Measurements from ENCODE around the gene SFTPA1. TPM values are rescaled to one million over a fixed set of nuclear protein-coding genes. Genes with fewer than 3 reads are reported as not detected.
"Not testable (repeated sequence)": the region's sequence is repeated elsewhere in the genome, so short reads cannot be mapped to it uniquely, and the experiment has no call there.

SFTPA1 gene
- total RNA-seq, 1 donor from 2014 or later: not detected

DNA sequence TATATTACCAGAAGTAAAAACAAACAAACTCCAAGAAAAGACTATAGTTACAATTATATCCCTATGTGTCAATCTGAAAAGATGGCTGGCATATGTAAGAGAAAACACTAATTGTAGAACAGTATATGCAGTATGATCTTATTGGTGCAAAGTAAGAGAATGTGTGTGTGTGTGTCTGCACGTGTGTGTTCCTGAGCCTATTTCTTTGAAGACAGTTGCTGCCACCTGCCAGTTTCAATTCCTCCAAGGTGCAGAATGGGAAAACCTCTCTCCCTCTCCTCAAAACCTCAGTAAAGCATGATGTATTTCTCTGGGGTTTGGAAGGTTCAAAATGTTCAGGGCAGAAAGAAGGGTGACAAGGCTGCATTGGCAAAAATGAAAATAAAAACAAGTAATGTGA is 8.8 kb upstream of the SFTPA1 start:
- ChIA-PET POLR2A (no interaction called here), CTCF (no interaction called here)
- intact Hi-C loops (cut with micrococcal nuclease): no loop called here
- Mint-ChIP-seq H3K9me3 (peaks cover 13% of the 10 kb centered on the region), H3K27me3 (no peaks in the 10 kb centered on the region), H3K36me3 (ENCODE audit: low read depth) (no peaks in the 10 kb centered on the region), H3K27ac (no peak overlapping the region), H3K4me1 (peaks cover 3% of the 10 kb centered on the region), H3K4me3 (no peak overlapping the region)
- no peak for ATAC-seq (ENCODE audit: low read depth)
- TF ChIP-seq, protein P1, sequence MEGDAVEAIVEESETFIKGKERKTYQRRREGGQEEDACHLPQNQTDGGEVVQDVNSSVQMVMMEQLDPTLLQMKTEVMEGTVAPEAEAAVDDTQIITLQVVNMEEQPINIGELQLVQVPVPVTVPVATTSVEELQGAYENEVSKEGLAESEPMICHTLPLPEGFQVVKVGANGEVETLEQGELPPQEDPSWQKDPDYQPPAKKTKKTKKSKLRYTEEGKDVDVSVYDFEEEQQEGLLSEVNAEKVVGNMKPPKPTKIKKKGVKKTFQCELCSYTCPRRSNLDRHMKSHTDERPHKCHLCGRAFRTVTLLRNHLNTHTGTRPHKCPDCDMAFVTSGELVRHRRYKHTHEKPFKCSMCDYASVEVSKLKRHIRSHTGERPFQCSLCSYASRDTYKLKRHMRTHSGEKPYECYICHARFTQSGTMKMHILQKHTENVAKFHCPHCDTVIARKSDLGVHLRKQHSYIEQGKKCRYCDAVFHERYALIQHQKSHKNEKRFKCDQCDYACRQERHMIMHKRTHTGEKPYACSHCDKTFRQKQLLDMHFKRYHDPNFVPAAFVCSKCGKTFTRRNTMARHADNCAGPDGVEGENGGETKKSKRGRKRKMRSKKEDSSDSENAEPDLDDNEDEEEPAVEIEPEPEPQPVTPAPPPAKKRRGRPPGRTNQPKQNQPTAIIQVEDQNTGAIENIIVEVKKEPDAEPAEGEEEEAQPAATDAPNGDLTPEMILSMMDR (IDR thresholded peaks at IDR 0.05): no peak
- no peak for DNase-seq

DNA sequence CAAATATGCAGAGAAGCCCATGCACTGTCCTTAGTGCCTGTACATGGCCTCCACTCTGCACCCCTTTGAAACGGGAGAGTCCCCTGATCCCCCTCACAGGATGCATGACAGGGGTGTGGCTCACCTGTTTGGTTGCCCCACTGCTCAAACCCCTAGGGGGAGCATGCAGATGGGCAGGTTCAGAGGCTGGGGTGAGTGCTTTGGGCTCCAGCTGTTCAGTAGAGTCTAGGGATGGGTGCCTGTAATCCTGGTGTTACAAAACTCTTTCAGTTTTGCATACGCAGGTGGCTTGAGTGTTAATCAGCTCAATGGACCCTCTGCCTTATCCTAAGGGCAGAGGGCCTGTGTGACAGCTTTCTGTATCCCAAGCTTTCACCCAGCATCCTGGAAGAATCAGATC is 7.8 kb upstream of the SFTPA1 start:
- ChIA-PET POLR2A (no interaction called here), CTCF (no interaction called here)
- no peaks in the 10 kb centered on the region for H3K36me3 Mint-ChIP-seq (ENCODE audit: low read depth)
- TF ChIP-seq, protein P1 (IDR thresholded peaks at IDR 0.05): no peak
- H3K9me3 Mint-ChIP-seq: peaks cover 7% of the 10 kb centered on the region
- no peaks in the 10 kb centered on the region for H3K27me3 Mint-ChIP-seq
- intact Hi-C loops (cut with micrococcal nuclease): no loop called here
- DNase-seq (no peak), ATAC-seq (ENCODE audit: low read depth) (no peak)
- H3K4me1 Mint-ChIP-seq: peaks cover 3% of the 10 kb centered on the region
- H3K4me3 Mint-ChIP-seq: no peak overlapping the region
- H3K27ac Mint-ChIP-seq: no peak overlapping the region

DNA sequence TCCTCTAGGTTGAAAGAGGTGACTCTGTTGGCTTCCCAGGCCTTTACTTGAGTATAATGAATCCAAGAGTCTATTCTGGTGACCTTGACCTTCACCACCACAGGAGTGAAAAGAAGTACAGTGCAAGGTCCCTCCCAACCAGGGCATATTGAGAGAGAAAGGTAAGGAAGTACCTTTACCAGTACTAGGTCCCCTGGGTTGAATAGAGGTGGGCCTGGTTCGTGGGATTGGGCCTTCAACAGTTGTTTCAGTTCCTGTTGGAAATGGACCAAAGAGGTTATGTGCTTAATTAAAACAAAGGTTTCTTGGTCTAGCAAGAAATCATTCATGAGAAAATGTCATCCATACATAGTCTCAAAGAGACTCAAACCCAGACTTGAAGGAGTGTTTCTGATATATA is 6.4 kb upstream of the SFTPA1 start:
- Mint-ChIP-seq H3K27ac (no peak overlapping the region), H3K27me3 (no peaks in the 10 kb centered on the region), H3K4me3 (no peak overlapping the region), H3K4me1 (peaks cover 3% of the 10 kb centered on the region), H3K9me3 (peaks cover 3% of the 10 kb centered on the region), H3K36me3 (ENCODE audit: low read depth) (no peaks in the 10 kb centered on the region)
- DNase-seq (no peak), ATAC-seq (ENCODE audit: low read depth) (no peak)
- intact Hi-C loops (cut with micrococcal nuclease): no loop called here
- TF ChIP-seq, protein P1 (IDR thresholded peaks at IDR 0.05): no peak
- CTCF ChIA-PET: no interaction called here
- POLR2A ChIA-PET: no interaction called here

DNA sequence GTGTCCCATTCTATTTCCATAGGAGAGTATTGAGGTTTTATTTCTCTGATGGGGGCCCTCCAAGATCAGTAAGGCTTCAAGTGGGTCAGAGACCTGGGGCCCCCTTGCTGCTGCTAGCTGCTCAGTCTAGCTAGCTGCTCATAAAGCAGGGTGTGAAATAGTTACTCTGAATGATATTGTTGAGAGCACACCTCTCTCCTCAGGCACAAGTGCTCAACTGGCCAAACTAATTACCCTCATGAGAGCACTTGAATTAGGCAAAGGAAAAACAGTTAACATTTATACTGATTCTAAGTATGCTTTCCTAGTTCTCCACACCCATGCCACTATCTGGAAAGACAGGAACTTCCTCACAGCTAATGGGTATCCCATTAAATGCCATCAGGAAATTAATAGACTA is 5.4 kb upstream of the SFTPA1 start:
- no peak overlapping the region for H3K27ac Mint-ChIP-seq
- CTCF ChIA-PET: no interaction called here
- peaks cover 3% of the 10 kb centered on the region for H3K9me3 Mint-ChIP-seq
- H3K4me1 Mint-ChIP-seq: peaks cover 3% of the 10 kb centered on the region
- ATAC-seq (ENCODE audit: low read depth) (no peak), DNase-seq (no peak)
- intact Hi-C loops (cut with micrococcal nuclease): no loop called here
- no peaks in the 10 kb centered on the region for H3K36me3 Mint-ChIP-seq (ENCODE audit: low read depth)
- TF ChIP-seq, protein P1 (IDR thresholded peaks at IDR 0.05): no peak
- no peaks in the 10 kb centered on the region for H3K27me3 Mint-ChIP-seq
- no peak overlapping the region for H3K4me3 Mint-ChIP-seq
- POLR2A ChIA-PET: no interaction called here

DNA sequence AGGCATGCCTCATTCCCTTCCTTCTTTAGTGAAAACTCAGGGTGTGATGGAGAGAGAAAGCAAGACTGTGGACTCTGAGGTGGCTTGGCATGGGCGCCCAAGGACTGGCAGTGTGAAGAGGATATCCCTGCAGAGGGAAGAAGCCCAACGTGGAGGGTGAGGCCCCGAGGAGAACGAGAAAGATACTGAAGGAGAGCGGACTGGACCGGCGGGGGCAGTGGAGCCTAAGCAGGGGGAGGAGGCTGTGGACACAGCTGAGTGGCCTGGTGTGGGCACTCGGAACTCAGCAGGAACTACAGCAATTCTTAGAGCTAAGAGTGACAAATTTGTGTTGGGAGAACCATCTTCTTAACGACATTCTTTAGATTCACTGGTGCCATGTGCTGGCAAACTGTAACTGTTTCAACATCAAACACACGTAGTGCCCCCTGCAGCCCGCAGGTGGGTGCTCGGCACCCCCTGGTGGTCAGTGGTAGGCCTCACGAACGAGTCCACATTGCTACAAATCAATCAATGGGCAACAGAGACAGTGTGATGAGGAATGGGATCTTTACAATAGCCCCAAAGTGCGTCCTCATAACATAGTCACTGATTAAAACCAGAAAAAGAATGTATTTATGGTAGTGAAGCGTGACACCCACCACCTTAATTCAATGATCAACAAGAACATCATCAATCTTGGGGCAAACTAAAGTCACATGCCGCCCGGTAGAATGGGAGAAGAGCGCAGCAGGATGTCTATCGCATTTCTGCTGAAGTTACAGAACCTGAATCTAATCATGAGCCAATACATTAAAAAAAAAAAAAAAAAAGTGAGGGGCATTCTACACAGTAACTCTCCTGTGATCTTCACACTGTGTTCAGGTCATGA is 2.0 kb upstream of the SFTPA1 start:
- intact Hi-C loops (cut with micrococcal nuclease): no loop called here
- no peaks in the 10 kb centered on the region for H3K4me1 Mint-ChIP-seq
- no peaks in the 10 kb centered on the region for H3K9me3 Mint-ChIP-seq
- ATAC-seq (ENCODE audit: low read depth) (no peak), DNase-seq (no peak)
- no peaks in the 10 kb centered on the region for H3K36me3 Mint-ChIP-seq (ENCODE audit: low read depth)
- H3K4me3 Mint-ChIP-seq: no peak overlapping the region
- CTCF ChIA-PET: no interaction called here
- POLR2A ChIA-PET: no interaction called here
- H3K27ac Mint-ChIP-seq: no peak overlapping the region
- TF ChIP-seq, protein P1 (IDR thresholded peaks at IDR 0.05): no peak
- no peaks in the 10 kb centered on the region for H3K27me3 Mint-ChIP-seq

DNA sequence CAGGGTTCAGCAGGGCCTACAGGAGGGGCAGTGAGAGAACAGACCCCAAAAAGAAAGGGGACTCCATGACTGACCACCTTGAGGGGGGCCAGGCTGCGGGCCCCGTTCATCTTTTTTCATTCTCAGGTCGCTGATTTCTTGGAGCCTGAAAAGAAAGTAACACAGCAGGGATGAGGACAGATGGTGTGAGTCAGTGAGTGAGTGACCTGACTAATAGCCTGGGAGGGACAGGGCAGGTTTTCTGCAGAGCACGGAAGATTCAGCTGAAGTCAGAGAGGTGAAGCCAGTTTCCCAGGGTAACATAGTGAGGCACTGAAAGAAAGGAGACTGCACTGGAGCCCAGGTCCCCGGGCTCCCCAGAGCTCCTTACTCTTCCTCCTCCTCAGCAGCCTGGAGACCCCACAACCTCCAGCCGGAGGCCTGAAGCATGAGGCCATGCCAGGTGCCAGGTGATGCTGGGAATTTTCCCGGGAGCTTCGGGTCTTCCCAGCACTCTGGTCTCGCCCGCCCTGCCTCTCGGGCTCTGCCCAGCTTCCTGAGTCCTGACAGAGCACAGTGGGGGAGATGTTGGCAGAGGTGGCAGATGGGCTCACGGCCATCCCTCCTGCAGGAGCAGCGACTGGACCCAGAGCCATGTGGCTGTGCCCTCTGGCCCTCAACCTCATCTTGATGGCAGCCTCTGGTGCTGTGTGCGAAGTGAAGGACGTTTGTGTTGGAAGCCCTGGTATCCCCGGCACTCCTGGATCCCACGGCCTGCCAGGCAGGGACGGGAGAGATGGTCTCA is 646 bp downstream of the SFTPA1 start:
- H3K9me3 Mint-ChIP-seq; CTCF ChIA-PET; H3K4me1 Mint-ChIP-seq; H3K4me3 Mint-ChIP-seq; intact Hi-C loops (cut with micrococcal nuclease); H3K27me3 Mint-ChIP-seq; H3K36me3 Mint-ChIP-seq (ENCODE audit: low read depth); H3K27ac Mint-ChIP-seq; POLR2A ChIA-PET; ATAC-seq (ENCODE audit: low read depth); DNase-seq: not testable (repeated sequence)

All from activated B cell treated with CpG ODN at 0.5 μM for 24 hours (primary cell).